Epithelial cell of prostate (primary cell): ENCODE results near the gene FOXJ2.
"Not testable (repeated sequence)": the region's sequence is repeated elsewhere in the genome, so short reads cannot be mapped to it uniquely, and the experiment has no call there.

ENCODE experiments used
- DNase-seq: peaks from one replicate; pipeline ENCODE4 v3.0.0-alpha.2; 2011; ENCODE audit warnings: low read depth, low spot score
- H3K27ac ChIP-seq: fragments of 450-650 bp; 2 replicates; pipeline ENCODE4 v1.5.1; 2017; ENCODE audit warnings: mild to moderate bottlenecking

The FOXJ2 gene

DNA sequence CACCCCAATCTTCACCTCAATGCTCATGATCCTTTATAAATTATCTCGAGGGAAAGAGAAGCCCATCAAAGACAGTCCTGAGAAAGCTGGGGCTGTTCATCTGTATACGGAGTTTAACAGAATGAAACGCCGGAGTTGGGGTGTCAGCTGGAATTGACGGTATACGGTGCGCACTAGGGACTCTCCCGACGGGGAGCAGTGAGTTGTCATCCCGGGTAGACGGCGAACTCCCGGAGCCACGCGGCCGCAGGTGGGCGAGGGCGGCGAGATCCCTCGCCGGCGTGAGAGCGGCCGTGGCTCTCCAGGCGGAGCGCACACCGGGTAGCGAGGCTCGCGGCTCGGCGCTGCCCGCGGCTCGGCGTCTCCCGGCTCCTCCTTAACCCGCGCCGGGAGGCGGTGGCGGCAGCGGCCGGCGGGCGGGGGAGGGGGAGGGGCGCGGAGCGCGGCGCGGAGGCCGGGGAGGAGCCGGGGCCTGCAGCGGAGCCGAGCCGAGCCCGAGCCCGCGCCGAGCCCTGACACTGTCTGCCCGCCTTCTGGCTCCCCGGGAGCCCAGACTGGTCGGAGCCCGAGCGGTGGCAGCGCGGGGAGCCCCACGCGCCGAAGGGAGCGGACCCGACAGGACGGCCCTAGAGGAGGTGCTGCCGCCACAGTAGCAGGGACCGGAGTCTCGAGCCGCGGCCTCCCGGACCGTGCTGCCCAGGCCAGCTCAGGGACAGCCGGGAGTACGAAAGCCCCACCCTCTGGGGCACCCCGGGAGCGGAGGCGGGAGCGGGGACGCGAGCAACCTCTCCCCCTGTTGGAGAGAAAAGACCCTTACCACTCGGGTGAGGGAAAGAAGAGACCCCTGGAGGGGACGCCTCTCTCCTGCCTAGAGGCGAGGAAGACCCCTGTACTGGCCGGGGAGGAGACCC, at the start of gene FOXJ2:
Gene FOXJ2, plus strand, starts transcription at position 475 of the 911 bp plus-strand sequence. CDS start 7,117 bp downstream, outside the sequence.
- peak within 1 kb of the TSS; percentile 44 for H3K27ac ChIP-seq
- no peak for DNase-seq

DNA sequence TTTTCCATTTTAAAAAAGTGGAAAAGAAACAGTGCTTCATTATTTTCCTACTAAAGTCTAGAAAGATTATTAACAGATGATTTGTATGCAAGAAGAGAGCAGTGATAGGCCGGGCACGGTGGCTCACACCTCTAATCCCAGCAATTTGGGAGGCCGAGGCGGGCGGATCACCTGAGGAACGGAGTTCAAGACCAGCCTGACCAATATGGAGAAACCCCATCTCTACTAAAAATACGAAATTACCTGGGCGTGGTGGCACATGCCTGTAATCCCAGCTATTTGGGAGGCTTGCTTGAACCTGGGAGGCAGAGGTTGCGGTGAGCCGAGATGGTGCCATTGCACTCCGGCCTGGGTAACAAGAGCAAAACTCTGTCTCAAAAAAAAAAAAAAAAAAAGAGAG, 49.5 kb upstream of the FOXJ2 start:
- H3K27ac ChIP-seq, DNase-seq: not testable (repeated sequence)

DNA sequence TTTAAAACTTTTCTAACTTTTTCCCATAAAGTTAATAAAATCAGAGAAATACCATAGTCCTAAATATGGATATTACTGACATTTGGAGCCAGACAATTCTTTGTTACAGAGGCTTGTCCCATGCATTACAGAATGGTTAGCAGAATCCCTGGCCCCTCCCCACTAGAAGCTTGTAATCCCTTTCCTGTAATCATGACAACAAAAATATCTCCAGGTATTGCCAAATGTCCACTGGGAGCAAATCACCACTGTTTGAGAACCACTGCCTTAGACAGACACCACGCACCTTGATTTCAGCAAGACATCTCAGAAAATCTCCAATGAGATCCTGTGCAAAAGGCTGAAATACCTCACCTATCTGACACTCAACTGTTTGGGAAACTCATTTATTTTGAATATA, 49.1 kb upstream of the FOXJ2 start:
- not testable (repeated sequence) for DNase-seq, H3K27ac ChIP-seq

DNA sequence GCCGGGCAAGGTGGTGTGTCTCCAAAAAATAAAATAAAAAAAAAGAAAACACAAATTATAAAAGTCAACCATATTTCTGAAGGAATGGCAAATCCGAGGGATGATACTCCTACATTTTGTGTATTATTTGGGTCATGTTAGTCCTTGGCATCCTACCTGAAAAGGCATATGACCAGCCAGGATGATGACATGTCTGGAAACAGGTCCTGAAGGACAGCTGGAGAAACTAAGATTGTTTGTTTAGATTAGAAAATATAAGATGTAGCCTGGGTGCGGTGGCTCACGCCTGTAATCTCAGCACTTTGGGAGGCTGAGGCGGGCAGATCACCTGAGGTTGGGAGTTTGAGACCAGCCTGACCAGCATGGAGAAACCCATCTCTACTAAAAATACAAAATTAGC, 47.6 kb upstream of the FOXJ2 start:
- no peak for DNase-seq
- no peak overlapping the region for H3K27ac ChIP-seq

DNA sequence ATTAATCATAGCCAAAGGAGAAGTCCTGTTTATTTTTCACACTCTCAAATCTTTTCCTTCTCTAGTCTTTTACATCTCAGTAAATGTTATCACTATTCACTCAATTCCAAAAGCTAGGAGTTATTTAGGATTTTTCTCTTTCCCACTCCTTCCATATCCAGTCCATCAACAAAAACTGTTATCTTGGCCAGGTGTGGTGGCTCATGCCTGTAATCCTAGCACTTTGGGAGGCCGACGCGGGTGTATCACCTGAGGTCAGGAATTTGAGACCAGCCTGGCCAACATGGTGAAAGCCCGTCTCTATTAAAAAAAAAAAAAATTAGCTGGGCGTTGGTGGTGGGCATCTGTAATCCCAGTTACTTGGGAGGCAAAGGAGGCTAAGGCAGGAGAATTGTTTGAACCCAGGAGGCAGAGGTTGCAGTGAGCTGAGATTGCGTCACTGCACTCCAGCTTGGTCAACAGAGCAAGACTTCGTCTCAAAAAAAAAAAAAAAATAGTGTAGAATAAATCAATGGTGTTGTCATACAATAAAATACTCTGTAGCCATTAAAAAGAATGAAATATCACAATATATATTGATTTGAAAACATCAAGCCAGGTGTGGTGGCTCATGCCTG, 46.6 kb upstream of the FOXJ2 start:
- DNase-seq = no peak
- H3K27ac ChIP-seq = no peak overlapping the region

DNA sequence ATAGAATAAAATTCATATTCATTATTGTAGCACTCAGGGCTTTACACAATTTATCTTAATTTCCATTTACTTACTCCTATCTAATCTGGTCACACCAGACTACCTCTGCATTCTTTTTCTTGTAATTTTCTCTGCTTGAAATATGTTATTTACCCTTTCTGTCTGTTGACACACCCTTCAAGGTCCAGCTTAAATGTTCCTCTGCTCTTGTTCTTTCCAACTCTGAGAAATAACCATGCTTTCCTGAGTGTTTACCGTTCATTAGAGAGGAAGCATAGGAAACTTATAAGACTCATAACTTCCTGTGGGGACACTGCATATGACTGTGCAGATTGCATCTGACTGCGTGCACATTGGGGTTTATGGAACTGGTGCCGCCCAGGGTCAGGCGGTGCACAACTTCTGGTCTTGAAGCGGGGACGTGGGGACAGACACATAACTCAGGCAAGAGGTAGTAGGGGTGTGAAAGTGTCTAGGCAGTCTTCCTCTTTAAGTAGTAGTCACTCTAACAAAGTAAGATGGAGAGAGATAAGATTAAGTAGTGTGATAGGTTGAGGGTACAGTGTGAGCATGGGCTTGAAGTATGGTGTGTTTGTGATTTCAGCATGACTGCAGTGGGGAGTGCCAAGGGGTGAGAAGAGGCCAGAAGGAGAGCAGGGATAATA, 42.6 kb upstream of the FOXJ2 start:
- no peak for DNase-seq
- no peak overlapping the region for H3K27ac ChIP-seq

DNA sequence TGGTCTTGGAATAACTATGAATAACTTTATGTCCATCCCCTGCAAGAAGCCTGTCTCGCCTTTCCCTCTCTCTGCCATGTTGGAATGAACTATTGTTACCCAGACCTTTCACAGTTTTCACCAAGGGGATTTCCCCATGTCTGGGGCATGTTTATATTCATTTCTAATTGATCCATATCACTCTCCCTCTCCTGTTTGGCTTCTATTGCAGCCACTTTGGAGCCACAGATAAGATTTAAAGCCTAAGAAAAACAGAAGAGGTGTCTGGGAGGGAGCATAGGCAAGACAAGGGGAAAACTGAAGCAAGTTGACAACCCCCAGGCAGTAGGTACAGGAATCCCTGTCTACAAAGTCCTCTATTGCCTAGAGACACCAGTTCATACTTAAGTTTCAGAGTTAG, 41.0 kb upstream of the FOXJ2 start:
- no peak for DNase-seq
- H3K27ac ChIP-seq = no peak overlapping the region

DNA sequence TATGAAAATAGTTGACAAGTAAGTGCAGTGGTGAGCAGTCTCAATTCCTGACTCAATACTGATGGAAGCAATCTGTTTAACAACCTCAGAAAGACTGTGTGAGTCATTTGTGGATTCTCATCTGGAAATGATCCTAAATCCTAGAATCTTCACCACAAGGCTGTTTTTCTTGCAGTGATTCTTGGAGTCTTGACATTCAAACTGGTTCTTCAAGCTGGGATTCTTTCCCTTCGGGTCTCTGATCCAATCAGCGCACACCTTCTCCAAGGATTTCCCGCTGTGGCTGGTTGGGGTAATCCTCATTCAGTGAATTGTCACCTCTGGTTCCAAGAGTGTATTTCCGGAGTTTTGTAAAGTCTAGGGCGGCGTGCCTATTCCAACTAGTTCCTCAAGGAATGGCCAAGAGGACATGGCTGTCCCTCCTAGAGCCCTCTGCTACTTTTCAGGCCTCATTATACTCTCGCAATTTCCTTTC, 37.7 kb upstream of the FOXJ2 start:
- no peak for DNase-seq
- H3K27ac ChIP-seq = peak overlapping the region; percentile 24

DNA sequence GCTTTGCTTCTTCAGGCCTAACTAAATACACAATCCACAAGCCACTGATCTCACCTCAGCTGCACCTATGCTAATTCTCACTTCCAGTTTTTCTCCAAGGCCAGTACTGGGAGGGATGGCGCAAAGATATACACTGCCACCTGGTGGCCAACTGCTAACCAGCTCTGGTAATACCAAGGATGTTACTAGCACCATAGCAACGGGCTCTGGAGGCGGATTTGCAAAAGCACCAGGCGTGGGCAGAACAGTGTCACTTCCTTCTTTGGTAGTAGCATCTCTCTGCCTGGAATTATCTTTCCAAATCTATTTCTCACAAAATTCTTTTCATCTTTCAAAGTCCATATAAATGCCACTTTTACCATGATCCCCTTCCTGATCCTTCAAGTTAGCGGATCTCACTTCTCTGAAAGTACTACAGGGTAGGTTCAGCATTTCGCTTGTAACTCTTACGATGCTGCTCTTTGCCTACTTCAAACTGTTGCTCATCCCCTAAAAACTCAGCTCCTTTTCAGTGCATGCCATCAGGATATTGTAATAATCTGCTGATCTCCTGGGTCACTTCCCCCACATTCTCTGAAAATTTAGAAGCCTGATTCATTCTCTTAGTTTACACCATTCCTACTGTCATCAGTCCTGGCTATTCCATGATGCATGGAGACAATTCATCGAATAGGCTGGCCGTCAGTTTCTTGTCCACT, 37.1 kb upstream of the FOXJ2 start:
- peak overlapping the region; percentile 24 for H3K27ac ChIP-seq
- DNase-seq = no peak

DNA sequence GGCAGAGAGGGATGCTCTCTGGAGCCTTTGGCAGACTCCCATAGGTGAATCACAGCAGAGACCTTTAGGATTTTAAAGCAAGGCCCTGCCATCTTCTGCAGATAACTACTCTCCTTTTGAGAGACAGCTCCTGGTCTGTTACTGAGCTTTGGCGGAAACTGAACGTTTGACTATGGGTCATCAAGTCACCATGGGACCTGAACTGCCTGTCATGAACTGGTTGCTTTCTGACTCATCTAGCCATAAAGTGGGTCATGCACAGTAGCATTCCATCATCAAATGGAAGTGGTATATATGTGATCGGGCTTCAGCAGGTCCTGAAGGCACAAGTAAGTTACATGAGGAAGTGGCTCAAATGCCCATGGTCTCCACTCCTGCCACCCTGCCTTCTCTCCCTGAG, 31.7 kb upstream of the FOXJ2 start:
- H3K27ac ChIP-seq, DNase-seq: not testable (repeated sequence)

DNA sequence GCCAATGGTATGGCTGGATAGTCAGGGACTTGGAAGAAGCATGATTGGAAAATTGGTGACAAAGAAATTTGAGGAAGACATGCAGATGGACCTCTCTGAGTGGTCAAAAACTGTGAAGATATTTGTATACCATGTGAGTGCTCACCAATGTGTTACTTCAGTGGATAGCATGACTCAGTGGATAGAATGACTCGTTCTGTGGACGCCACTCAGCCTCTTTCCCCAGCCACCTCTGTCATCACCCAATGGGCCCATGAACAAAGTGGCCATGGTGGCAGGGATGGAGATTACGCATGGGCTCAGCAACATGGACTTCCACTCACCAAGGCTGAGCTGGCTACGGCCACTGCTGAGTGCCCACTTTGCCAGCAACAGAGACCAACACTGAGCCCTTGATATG, 31.0 kb upstream of the FOXJ2 start:
- H3K27ac ChIP-seq, DNase-seq: not testable (repeated sequence)

DNA sequence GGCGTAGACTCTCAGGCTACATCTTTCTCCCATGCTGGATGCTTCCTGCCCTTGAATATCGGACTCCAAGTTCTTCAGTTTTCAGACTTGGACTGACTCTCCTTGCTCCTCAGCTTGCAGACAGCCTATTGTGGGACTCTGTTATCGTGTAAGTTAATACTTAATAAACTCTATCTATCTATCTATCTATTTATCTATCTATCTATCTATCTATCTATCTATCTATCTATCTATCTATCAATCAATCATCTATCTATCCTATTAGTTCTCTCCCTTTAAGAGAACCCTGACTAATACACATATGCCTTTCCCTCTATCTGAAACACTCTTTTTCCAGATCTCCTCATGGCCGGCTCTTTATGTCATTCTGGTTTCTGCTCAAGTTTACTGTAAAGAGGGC, 27.6 kb upstream of the FOXJ2 start:
- not testable (repeated sequence) for H3K27ac ChIP-seq, DNase-seq

DNA sequence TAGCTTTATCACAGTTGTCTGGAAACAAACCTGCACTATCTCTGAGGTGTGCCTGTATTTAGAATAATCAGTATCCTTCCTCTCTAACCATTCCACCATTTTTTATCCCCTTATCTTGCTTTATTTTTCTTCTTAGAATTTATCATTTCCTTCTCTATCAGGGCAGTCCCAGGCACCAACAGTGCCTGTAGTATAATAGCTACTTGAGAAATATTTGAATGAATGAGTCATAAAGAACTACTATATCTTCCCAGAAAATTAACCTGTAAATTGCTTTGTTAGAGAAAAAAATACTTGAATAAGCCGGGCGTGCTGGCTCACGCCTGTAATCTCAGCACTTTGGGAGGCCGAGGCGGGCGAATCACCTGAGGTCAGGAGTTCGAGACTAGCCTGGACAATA, 21.2 kb upstream of the FOXJ2 start:
- DNase-seq = no peak

DNA sequence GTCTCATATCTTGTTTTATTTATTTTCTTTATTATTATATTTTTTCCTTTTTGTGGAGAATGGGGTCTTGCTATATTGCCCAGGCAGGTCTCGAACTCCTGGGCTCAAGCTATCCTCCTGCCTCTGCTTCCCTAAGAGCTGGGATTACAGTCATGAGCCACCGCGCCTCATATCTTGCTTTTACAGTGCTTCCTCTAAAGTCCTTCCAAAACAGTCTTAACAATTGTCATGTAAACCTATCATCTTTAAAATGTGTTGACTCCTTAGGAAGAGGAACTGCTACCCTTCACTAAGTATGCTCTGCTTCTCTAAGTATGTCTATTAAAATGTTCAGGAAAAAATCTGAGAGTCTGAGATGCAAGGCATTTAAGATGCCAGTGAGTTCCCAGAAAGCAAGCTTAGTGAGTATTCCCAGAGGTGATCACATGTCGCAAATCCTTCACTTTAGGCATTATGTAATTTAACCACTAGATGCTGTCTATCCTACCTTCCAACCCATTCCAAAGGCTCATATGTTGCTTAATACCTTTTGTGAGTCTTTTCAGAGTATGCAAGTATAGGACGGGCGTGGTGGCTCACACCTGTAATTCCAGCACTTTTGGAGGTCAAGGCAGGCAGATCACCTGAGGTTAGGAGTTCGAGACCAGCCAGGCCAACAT, 19.7 kb upstream of the FOXJ2 start:
- no peak for DNase-seq
- no peak overlapping the region for H3K27ac ChIP-seq

More for the DNA sequence above, 21.2 kb upstream of the FOXJ2 start:
- no peak overlapping the region for H3K27ac ChIP-seq

DNA sequence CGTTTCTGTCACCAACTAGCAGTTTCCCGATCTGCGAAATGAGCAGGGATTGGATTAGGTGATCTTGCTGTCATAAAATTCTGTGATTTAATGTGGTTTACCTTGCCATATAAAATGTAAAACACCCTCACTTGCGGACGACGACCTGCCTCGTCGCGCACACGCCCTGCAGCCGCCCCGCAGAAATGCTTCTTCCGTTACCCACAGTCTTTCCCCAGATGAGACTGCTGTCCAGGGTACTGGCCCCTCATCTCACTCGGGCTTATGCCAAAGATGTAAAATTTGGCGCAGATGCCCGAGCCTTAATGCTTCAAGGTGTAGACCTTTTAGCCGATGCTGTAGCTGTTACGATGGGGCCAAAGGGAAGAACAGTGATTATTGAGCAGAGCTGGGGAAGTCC, 17.7 kb upstream of the FOXJ2 start:
- H3K27ac ChIP-seq = no peak overlapping the region
- DNase-seq = no peak

DNA sequence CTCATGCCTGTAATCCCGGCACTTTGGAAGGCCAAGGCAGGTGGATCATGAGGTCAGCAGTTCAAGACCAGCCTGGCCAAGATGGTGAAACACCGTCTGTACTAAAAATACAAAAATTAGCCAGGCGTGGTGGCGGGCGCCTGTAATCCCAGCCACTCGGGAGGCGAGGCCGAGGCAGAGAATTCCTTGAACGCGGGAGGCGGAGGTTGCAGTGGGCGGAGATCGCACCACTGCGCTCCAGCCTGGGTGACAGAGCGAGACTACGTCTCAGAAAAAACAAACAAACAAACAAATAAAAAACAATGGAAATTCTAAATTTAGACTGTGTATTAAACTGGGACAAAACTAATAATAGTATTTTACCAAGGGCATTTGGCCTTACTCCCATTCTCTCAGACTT, 14.3 kb upstream of the FOXJ2 start:
- not testable (repeated sequence) for DNase-seq, H3K27ac ChIP-seq

DNA sequence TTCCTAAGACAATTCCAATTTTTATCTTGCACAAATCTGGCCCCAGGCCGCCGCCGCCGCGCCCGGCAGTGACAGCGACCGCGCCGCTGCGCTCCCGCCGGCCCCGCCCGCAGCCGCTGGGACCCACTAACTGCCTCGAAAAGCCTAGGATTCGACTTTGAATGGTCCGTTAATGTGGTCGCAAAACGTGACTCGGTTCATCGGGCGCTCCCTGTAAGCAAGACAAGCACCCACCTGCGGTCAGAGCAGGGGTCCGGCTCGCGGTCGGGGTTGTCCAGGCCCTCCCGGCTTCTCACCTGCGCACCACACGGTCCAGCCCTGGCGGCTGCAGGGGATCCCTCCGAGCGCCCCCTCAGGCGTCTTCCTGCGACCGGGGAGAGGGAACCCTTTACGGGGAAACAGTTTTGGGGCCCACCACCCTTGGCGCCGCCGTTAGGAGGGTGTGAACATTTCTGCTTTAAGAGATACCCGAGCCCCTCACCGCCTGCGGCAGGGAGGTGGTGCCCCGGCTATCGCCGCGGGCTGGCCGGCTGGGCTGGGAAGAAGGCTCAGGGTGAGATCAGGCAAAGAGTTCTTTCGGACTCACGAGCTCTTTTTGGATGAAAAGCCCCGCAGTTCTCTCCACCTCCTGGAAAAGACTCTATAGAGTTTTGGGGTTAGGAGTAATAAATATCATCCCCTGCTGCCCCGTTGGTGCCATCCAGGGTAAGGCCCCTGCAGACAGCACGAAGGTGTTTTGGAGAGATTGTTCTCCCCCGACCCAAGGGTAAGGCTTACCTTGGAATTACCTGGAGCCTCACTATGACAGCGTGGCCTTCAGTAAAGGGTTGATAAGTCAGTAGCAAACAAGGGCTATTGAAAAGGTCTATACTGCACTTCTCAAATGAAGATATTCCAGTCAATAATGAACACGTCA, 13.6 kb upstream of the FOXJ2 start:
- DNase-seq = no peak
- no peak overlapping the region for H3K27ac ChIP-seq

DNA sequence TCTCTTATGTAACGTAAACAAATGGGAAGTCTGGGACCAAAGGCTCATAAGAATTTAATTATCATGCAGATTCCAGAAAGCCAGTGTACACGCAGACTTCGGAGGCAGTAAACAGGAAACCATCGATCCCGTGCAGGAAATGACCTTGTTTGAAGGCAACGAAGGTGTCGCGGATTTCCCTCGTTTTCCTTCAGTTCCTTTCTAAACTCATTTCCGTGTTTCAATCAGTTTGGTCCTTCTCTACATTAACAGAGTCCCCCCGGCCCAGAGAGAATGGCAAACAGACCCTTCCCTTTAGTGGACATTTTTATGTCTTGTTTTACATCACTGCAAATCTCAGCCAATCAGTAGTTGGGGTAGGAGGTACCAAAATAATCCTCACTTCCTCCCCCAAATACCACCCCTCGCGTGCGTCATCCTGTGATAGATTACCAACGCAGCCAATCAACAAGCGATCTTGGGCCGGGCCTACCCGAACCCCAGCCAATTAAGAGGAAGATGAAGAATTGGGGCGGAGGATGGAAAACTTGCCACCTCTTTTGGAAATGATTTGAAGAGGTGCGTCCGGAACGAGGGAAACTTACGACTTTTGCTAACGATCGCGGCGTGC, 6.1 kb upstream of the FOXJ2 start:
- H3K27ac ChIP-seq = peak overlapping the region; percentile 99
- DNase-seq = peak; percentile 92
